ENCODE measurements around the gene SEC23A.
"Not testable (repeated sequence)": the region's sequence is repeated elsewhere in the genome, so short reads cannot be mapped to it uniquely, and the experiment has no call there.

SEC23A gene

DNA sequence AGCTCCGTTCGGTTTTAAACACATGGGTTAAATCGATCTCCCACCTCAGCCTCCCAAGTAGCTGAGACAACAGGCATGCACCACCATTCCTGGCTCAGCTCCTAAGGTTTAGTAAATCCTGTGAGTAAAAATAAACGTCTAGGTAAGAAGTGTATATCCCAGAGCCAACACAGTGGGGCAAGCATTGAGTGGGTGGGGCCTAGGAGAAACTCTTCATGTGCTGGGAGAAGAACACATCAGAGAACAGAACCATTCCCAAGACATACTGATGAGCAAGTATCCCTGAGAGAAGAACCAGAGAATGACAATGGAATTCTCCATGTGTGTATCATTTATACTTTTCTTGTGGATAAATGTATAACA lies 86.3 kb downstream of the SEC23A start:
- no peak overlapping the region for H3K4me3 ChIP-seq (ENCODE audit: control insufficient read depth, low read depth, low read length)
- DNase-seq (ENCODE audit: low read depth), result no peak
- TF ChIP-seq, protein P1, sequence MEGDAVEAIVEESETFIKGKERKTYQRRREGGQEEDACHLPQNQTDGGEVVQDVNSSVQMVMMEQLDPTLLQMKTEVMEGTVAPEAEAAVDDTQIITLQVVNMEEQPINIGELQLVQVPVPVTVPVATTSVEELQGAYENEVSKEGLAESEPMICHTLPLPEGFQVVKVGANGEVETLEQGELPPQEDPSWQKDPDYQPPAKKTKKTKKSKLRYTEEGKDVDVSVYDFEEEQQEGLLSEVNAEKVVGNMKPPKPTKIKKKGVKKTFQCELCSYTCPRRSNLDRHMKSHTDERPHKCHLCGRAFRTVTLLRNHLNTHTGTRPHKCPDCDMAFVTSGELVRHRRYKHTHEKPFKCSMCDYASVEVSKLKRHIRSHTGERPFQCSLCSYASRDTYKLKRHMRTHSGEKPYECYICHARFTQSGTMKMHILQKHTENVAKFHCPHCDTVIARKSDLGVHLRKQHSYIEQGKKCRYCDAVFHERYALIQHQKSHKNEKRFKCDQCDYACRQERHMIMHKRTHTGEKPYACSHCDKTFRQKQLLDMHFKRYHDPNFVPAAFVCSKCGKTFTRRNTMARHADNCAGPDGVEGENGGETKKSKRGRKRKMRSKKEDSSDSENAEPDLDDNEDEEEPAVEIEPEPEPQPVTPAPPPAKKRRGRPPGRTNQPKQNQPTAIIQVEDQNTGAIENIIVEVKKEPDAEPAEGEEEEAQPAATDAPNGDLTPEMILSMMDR (conservative IDR thresholded peaks at IDR 0.05; ENCODE audit: control insufficient read depth, insufficient read depth, low read depth, low read length), result no peak

- no peak overlapping the region for H3K4me3 ChIP-seq (ENCODE audit: control insufficient read depth, low read depth, low read length)
- DNase-seq (ENCODE audit: low read depth), result peak; percentile 22
Observed at GRCh38 chr14:39015964-39016577, 87.0 kb downstream of the SEC23A start.

DNA sequence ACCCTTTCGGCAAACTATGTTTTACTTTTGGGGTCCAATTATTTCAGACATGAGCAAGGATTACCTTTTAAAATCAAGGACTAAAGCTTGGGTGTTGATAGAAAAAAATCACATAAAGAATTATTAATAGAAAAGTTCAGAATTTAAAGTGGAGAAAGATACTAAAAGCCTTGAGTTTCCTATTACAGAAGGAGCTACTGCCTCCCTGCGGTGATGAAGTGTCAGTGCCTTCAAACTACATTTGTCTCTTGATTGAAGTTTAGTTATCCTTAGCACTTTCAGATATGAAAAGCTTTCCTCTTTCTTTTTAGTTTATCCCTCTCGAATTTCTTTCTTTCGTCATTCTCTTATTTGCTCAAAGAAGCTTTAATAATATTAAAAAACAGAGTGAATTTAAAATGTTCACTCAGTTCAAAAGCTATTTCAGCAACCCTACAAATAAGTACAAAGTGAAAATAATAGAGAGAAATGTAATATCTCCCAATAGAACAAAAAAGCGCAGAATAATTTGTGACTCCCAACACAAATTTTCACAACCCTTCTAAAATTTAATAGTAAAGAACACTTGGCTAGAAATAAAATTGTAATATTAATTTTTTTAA lies 87.6 kb downstream of the SEC23A start:
- TF ChIP-seq, protein P1 (conservative IDR thresholded peaks at IDR 0.05; ENCODE audit: control insufficient read depth, insufficient read depth, low read depth, low read length), result peak; percentile 94
- no peak overlapping the region for H3K4me3 ChIP-seq (ENCODE audit: control insufficient read depth, low read depth, low read length)
- peak; percentile 66 for DNase-seq (ENCODE audit: low read depth)

More at GRCh38 chr14:39015964-39016577, 87.0 kb downstream of the SEC23A start:
- TF ChIP-seq, protein P1 (conservative IDR thresholded peaks at IDR 0.05; ENCODE audit: control insufficient read depth, insufficient read depth, low read depth, low read length), result no peak

DNA sequence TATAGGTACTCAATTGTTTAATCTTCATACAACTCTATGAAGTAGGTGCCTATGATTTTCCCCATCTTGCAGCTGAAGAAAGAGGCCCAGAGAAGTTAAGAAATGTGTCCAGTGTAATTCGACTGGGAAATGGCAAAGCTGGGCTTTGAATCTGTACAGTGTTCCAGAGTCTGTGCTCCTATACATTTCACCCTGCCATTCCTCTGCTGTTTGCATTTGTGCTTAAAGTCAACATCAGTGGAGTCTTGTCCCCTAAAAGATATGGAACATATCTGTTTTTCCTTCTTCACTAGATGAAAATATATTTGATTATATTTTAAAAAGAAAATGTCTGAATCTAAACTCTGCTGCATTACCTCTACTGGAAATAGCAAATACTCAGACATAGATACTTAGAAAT lies 88.6 kb downstream of the SEC23A start:
- TF ChIP-seq, protein P1 (conservative IDR thresholded peaks at IDR 0.05; ENCODE audit: control insufficient read depth, insufficient read depth, low read depth, low read length), result no peak
- no peak overlapping the region for H3K4me3 ChIP-seq (ENCODE audit: control insufficient read depth, low read depth, low read length)
- DNase-seq (ENCODE audit: low read depth), result no peak

DNA sequence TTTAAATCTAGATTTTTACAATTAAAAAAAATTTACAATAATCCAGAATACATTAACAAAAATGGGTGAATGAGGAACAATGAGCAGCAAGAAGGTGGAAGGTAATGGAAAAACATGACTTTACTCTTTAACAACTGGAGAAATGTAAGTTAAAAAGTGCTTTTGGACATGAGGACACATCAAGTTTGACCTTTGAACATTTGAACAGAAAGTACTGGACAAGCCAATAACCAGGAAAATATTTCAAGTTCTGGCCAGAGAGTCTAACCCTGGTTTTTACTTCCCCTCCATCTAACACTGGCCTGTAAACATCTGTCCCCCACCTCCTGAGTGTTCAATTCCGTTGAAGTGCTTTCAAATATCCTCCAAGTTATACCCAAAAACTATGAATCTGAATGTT lies 94.1 kb downstream of the SEC23A start:
- H3K4me3 ChIP-seq (ENCODE audit: control insufficient read depth, low read depth, low read length); DNase-seq (ENCODE audit: low read depth): not testable (repeated sequence)

DNA sequence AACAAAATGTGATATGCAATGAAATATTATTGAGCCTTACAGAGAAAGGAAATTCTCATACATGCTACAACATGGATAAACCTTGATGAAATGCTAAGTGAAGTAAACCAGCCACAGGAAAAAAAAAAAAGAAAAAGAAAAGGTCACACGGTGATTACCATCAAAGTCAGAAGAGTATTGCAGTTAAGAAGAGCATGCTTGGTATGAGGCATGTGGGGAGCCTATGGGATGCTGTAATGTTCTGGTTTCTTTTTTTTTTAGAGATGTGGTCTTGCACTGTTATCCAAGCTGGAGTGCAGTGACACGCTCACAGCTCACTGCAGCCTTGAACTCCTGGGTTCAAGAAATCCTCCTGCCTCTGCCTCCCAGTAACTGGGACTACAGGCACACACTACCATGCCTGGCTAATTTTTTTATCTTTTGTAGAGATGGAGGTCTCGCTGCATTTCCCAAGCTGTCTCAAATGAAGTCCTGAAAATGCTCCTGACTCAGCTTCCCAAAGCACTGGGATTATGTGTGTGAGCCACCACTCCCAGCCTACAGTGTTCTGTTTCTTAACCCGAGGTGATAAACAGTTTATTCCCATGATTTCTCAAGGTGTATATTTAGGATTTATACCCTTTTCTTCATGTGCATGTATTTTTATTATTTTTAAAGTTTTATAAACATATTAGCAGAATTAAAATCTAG lies 96.2 kb downstream of the SEC23A start:
- TF ChIP-seq, protein P1 (conservative IDR thresholded peaks at IDR 0.05; ENCODE audit: control insufficient read depth, insufficient read depth, low read depth, low read length), result no peak
- no peak overlapping the region for H3K4me3 ChIP-seq (ENCODE audit: control insufficient read depth, low read depth, low read length)
- DNase-seq (ENCODE audit: low read depth), result no peak
